HG03460 (cell line): Measurements from ENCODE around the gene PPM1L.

Experiments used
- ATAC-seq: cut with Tn5 transposase; IDR thresholded peaks from one replicate; pipeline ENCODE4 v1.9.1; 2021; ENCODE audit not compliant: unreplicated experiment

Gene PPM1L

GRCh38 chr3:160806686-160807085, 50.7 kb downstream of the PPM1L start:
- no peak for ATAC-seq

GRCh38 chr3:160808838-160809237, 52.8 kb downstream of the PPM1L start:
- ATAC-seq: no peak

- ATAC-seq: no peak
Observed at GRCh38 chr3:160809453-160809852, 53.4 kb downstream of the PPM1L start.

- no peak for ATAC-seq
Observed at GRCh38 chr3:160810362-160811236, 54.6 kb downstream of the PPM1L start.

GRCh38 chr3:160811237-160811548, 55.2 kb downstream of the PPM1L start:
- no peak for ATAC-seq

- ATAC-seq: no peak
Observed at GRCh38 chr3:160812304-160812703, 56.3 kb downstream of the PPM1L start.

- ATAC-seq: no peak
Observed at GRCh38 chr3:160815280-160815679, 59.2 kb downstream of the PPM1L start.

GRCh38 chr3:160820022-160820421, 64.0 kb downstream of the PPM1L start:
- ATAC-seq: no peak

- ATAC-seq: no peak
Observed at GRCh38 chr3:160820430-160820829, 64.4 kb downstream of the PPM1L start.

- no peak for ATAC-seq
Observed at GRCh38 chr3:160822936-160823335, 66.9 kb downstream of the PPM1L start.

- no peak for ATAC-seq
Observed at GRCh38 chr3:160825311-160825800, 69.3 kb downstream of the PPM1L start.

- ATAC-seq: no peak
Observed at GRCh38 chr3:160826408-160826807, 70.4 kb downstream of the PPM1L start.

GRCh38 chr3:160826991-160827390, 71.0 kb downstream of the PPM1L start:
- ATAC-seq: no peak

GRCh38 chr3:160827516-160827915, 71.5 kb downstream of the PPM1L start:
- no peak for ATAC-seq

GRCh38 chr3:160828880-160829279, 72.8 kb downstream of the PPM1L start:
- ATAC-seq: no peak

GRCh38 chr3:160829486-160830009, 73.5 kb downstream of the PPM1L start:
- ATAC-seq: no peak

GRCh38 chr3:160830796-160831195, 74.8 kb downstream of the PPM1L start:
- no peak for ATAC-seq

GRCh38 chr3:160831401-160831800, 75.4 kb downstream of the PPM1L start:
- no peak for ATAC-seq

- no peak for ATAC-seq
Observed at GRCh38 chr3:160837394-160837980, 81.5 kb downstream of the PPM1L start.

- no peak for ATAC-seq
Observed at GRCh38 chr3:160840590-160840989, 84.6 kb downstream of the PPM1L start.

- ATAC-seq: no peak
Observed at GRCh38 chr3:160841455-160841854, 85.4 kb downstream of the PPM1L start.
